HFFc6 (cell line): ENCODE results near the gene FCHSD2. TPM values are rescaled to one million over a fixed set of nuclear protein-coding genes. Genes with fewer than 3 reads are reported as not detected.

ENCODE experiments used
- DNase-seq: peaks from one replicate; pipeline ENCODE4 v3.0.0-alpha.2; 2018
- H3K27ac Mint-ChIP-seq: 2 replicates; pipeline ENCODE4 v1.8.0; 2020; ENCODE audit warnings: mild to moderate bottlenecking, mixed read lengths
- H3K27me3 Mint-ChIP-seq: 2 replicates; pipeline ENCODE4 v1.8.0; 2021; ENCODE audit warnings: mild to moderate bottlenecking, moderate library complexity, mixed read lengths; ENCODE audit not compliant: insufficient read depth
- H3K36me3 Mint-ChIP-seq: 2 replicates; pipeline ENCODE4 v1.8.0; 2021; ENCODE audit warnings: low read depth, mixed read lengths
- H3K4me1 Mint-ChIP-seq: 2 replicates; pipeline ENCODE4 v1.8.0; 2020; ENCODE audit warnings: low read depth, mixed read lengths
- H3K4me3 Mint-ChIP-seq: 2 replicates; pipeline ENCODE4 v1.8.0; 2020; ENCODE audit warnings: mild to moderate bottlenecking, moderate library complexity, mixed read lengths
- H3K9me3 Mint-ChIP-seq: 2 replicates; pipeline ENCODE4 v1.8.0; 2020; ENCODE audit warnings: mild to moderate bottlenecking, mixed read lengths
- CTCF ChIP-seq: fragments of 200-600 bp; sonication (generic); IDR thresholded peaks from 2 replicates; pipeline ENCODE4 v1.5.0; 2021; ENCODE audit warnings: antibody characterized with exemption, mild to moderate bottlenecking
- total RNA-seq, 6 experiments: library from RNA; stranded (reverse); fragmentation: NEBNext Ultra II Directional; extraction: Animal tissue kit (Norgen Biotek cat#: 25700); gene quantifications; 2 replicates in 1 of 6; 3 replicates in 5 of 6; pipeline ENCODE4 v1.2.3, GENCODE V29; 2021

The FCHSD2 gene
- total RNA-seq, 6 experiments from 2014 or later, result 58.9 to 68.2 (median 65.0) TPM

- Mint-ChIP-seq H3K27me3 (no peaks in the 10 kb centered on the region), H3K27ac (no peak overlapping the region), H3K9me3 (no peaks in the 10 kb centered on the region), H3K36me3 (no peaks in the 10 kb centered on the region), H3K4me3 (no peak overlapping the region), H3K4me1 (peaks cover 32% of the 10 kb centered on the region)
- DNase-seq, result no peak
- TF ChIP-seq CTCF, result no peak
Measured at GRCh38 chr11:73176874-73177155, 34.7 kb upstream of the FCHSD2 start.

GRCh38 chr11:73176145-73176873 is 34.2 kb upstream of the FCHSD2 start:
- Mint-ChIP-seq H3K27me3 (no peaks in the 10 kb centered on the region), H3K9me3 (no peaks in the 10 kb centered on the region), H3K4me3 (no peak overlapping the region), H3K27ac (no peak overlapping the region), H3K36me3 (no peaks in the 10 kb centered on the region), H3K4me1 (peaks cover 37% of the 10 kb centered on the region)
- TF ChIP-seq CTCF, result no peak
- DNase-seq, result no peak

DNA sequence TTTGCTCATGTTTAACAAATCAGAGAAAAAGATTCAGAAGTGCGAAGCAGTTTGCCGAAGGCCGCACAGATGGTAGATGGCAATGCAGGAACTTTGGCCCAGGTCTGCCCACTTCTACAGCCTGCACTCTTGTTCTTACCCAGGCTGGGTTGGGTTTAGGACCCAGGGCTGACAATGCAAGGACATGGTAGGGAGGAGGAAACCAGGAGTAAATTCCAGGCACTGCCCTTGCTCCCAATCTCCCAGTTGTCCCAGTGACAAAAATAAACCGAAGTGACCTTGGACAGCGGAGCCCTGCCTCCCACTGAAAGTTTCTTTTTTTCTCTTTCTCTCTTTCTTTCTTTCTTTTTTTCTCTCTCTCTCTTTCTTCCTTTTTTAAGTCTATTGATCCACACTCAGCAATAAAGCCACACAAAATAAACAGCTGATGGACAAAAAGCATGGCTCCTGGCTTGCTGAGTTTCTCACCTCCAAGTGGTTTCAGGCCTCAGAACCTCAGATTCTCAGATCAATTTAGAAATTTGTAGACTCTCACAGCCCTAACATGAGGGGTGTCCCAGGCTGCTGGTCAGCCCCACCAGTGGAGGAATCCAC is 33.5 kb upstream of the FCHSD2 start:
- no peaks in the 10 kb centered on the region for H3K27me3 Mint-ChIP-seq
- no peaks in the 10 kb centered on the region for H3K9me3 Mint-ChIP-seq
- H3K4me1 Mint-ChIP-seq, result peaks cover 40% of the 10 kb centered on the region
- no peak for DNase-seq
- H3K4me3 Mint-ChIP-seq, result no peak overlapping the region
- TF ChIP-seq CTCF, result no peak
- H3K36me3 Mint-ChIP-seq, result no peaks in the 10 kb centered on the region
- no peak overlapping the region for H3K27ac Mint-ChIP-seq

GRCh38 chr11:73174495-73174791 is 32.3 kb upstream of the FCHSD2 start:
- Mint-ChIP-seq H3K36me3 (no peaks in the 10 kb centered on the region), H3K9me3 (no peaks in the 10 kb centered on the region), H3K27me3 (no peaks in the 10 kb centered on the region), H3K4me3 (no peak overlapping the region), H3K27ac (no peak overlapping the region), H3K4me1 (peaks cover 43% of the 10 kb centered on the region)
- no peak for DNase-seq
- TF ChIP-seq CTCF, result no peak

DNA sequence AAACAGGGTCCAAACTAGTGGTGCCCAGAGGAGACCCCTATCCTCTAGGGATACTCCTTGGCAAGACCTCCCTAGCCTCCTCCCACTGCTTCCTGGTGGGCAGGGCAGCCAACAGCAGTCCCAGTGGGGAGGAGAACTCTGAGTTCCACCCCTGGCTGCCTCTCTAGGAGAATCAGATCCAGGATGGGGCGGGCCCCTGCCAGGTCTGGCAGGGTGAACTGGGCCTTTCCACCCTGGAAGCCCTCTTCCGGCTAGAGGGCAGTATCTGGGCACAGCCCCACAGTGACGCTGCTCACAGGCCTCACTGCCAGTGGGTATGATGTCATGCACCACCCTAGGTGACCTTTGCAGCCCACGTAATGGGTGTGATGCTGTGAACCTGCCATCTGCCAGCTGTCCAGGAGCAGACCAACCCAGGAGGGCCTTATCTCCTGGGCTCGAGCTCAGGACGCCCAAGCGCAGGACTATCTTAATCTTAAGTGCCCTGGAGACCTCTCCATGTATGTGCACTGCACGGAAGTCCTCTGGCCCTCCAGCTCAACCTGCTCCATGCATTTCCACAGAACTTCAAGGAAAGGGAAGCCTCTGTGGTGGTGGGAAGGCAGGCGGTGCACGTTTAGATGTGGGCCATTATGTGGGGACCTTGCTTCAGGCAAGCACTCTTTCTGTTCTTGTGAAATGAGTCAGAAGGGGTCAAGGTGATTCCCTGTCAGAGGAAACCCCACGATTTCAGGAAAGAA is 31.8 kb upstream of the FCHSD2 start:
- no peaks in the 10 kb centered on the region for H3K9me3 Mint-ChIP-seq
- no peak for DNase-seq
- no peaks in the 10 kb centered on the region for H3K36me3 Mint-ChIP-seq
- H3K4me1 Mint-ChIP-seq, result peaks cover 49% of the 10 kb centered on the region
- no peak overlapping the region for H3K4me3 Mint-ChIP-seq
- no peaks in the 10 kb centered on the region; the same call in 1 of the 2 replicates for H3K27me3 Mint-ChIP-seq
- no peak overlapping the region for H3K27ac Mint-ChIP-seq
- no peak for TF ChIP-seq CTCF
